HEK293 (cell line): ENCODE measurements around the gene PPP1R27.

ENCODE experiments used
- PRDM2 ChIP-seq: fragments of 450-650 bp; formaldehyde crosslinking; IDR thresholded peaks from 2 replicates; pipeline ENCODE4 v1.5.1; 2016; ENCODE audit warnings: missing biosample characterization, missing genetic modification characterization, borderline replicate concordance
- TCF7L2 ChIP-seq: IDR thresholded peaks from 2 replicates; pipeline ENCODE4 v1.6.1; 2011; ENCODE audit warnings: low read depth, mild to moderate bottlenecking, inconsistent platforms, low read length, moderate library complexity, borderline replicate concordance
- ZBTB20 ChIP-seq: fragments of 450-650 bp; formaldehyde crosslinking; IDR thresholded peaks from 2 replicates; pipeline ENCODE4 v1.5.1; 2016; ENCODE audit warnings: missing biosample characterization, missing genetic modification characterization
- ZNF302 ChIP-seq: fragments of 450-650 bp; formaldehyde crosslinking; IDR thresholded peaks from 2 replicates; pipeline ENCODE4 v1.5.1; 2016; ENCODE audit warnings: missing biosample characterization, missing genetic modification characterization, low read depth
- ZNF433 ChIP-seq: fragments of 450-650 bp; formaldehyde crosslinking; IDR thresholded peaks from 2 replicates; pipeline ENCODE4 v1.5.1; 2016; ENCODE audit warnings: missing biosample characterization, missing genetic modification characterization, low read depth
- ZNF521 ChIP-seq: fragments of 450-650 bp; formaldehyde crosslinking; IDR thresholded peaks from 2 replicates; pipeline ENCODE4 v1.5.1; 2017; ENCODE audit warnings: missing biosample characterization, mild to moderate bottlenecking, missing genetic modification characterization
- ZNF623 ChIP-seq: fragments of 450-650 bp; formaldehyde crosslinking; IDR thresholded peaks from 2 replicates; pipeline ENCODE4 v1.5.1; 2016; ENCODE audit warnings: missing biosample characterization, missing genetic modification characterization
- ZNF626 ChIP-seq: fragments of 450-650 bp; sonication (Bioruptor Pico); formaldehyde crosslinking; IDR thresholded peaks from 2 replicates; pipeline ENCODE4 v1.5.1; 2018; ENCODE audit warnings: missing biosample characterization, missing genetic modification characterization, inconsistent platforms
- ZNF670 ChIP-seq: fragments of 450-650 bp; formaldehyde crosslinking; IDR thresholded peaks from 2 replicates; pipeline ENCODE4 v1.5.1; 2016; ENCODE audit warnings: missing biosample characterization, missing genetic modification characterization, low read depth
- ZSCAN30 ChIP-seq: fragments of 450-650 bp; IDR thresholded peaks from 2 replicates; pipeline ENCODE4 v1.5.1; 2018; ENCODE audit warnings: missing biosample characterization, mild to moderate bottlenecking, missing genetic modification characterization, moderate library complexity
- TF ChIP-seq, protein P1 (sequence below): fragments of 450-650 bp; formaldehyde crosslinking; IDR thresholded peaks from 2 replicates; pipeline ENCODE4 v1.5.1; 2016; ENCODE audit warnings: missing biosample characterization, missing genetic modification characterization
- TF ChIP-seq, protein P2 (sequence below): fragments of 450-650 bp; formaldehyde crosslinking; IDR thresholded peaks from 2 replicates; pipeline ENCODE4 v1.5.1; 2016; ENCODE audit warnings: missing biosample characterization, missing genetic modification characterization
- TF ChIP-seq, protein P3 (sequence below): fragments of 450-650 bp; formaldehyde crosslinking; IDR thresholded peaks from 2 replicates; pipeline ENCODE4 v1.5.1; 2016; ENCODE audit warnings: missing biosample characterization, missing genetic modification characterization
- TF ChIP-seq, protein P4 (sequence below): fragments of 450-650 bp; formaldehyde crosslinking; IDR thresholded peaks from 2 replicates; pipeline ENCODE4 v1.5.1; 2016; ENCODE audit warnings: missing biosample characterization, missing genetic modification characterization

DNA sequence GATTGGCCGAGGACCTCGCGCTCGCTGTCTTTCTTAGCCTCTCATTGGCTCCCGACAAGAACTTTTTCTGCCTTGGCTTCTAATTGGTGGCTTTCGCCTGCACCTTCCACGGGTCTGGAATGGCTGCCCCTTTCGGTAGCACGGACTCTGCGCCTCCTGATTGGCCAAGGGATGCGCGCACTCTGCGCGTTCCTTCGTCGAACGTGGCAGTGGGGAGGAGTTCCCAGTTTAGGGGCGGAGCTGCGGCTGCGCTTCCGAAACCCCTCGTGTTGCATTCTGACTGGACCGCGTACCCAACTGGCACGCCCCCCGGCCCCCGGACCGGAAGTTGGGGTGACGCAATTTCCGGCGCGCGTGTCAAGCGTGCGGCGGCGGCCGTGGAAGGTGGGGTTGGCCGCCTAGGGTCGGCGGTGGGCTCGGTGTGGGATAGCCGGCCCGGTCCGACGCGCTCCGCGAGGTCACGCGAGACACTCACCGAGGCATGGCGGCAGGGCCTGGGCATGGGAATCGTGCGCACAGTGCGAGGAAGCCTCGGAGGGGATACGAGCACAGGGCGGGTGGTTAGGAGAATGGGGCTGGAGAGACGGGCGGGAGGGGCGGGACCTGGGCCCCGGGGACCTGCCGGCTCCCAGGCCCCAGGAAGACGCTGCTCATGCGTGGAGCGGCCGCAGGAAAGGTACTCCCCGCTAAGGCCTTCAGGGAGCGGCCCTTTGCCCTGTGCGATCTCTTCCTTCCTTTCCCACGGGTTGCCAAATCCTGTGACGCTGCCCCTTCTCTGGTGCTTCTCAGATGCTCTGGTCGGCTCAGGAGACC lies 26.1 kb upstream of the PPP1R27 start:
- TF ChIP-seq TCF7L2 (no peak), ZNF623 (tag by site-specific recombination) (no peak), ZNF521 (no peak), PRDM2 (tag by site-specific recombination) (no peak), ZSCAN30 (tag by site-specific recombination) (peak; percentile 10; the same call in 1 of the 2 replicates), ZNF626 (tag by site-specific recombination) (no peak), ZNF433 (tag by site-specific recombination) (no peak), ZNF670 (no peak), ZBTB20 (tag by site-specific recombination) (peak; percentile 97), ZNF302 (tag by site-specific recombination) (no peak)
- TF ChIP-seq, protein P1, sequence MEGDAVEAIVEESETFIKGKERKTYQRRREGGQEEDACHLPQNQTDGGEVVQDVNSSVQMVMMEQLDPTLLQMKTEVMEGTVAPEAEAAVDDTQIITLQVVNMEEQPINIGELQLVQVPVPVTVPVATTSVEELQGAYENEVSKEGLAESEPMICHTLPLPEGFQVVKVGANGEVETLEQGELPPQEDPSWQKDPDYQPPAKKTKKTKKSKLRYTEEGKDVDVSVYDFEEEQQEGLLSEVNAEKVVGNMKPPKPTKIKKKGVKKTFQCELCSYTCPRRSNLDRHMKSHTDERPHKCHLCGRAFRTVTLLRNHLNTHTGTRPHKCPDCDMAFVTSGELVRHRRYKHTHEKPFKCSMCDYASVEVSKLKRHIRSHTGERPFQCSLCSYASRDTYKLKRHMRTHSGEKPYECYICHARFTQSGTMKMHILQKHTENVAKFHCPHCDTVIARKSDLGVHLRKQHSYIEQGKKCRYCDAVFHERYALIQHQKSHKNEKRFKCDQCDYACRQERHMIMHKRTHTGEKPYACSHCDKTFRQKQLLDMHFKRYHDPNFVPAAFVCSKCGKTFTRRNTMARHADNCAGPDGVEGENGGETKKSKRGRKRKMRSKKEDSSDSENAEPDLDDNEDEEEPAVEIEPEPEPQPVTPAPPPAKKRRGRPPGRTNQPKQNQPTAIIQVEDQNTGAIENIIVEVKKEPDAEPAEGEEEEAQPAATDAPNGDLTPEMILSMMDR (tag by site-specific recombination): no peak
- TF ChIP-seq, protein P2, sequence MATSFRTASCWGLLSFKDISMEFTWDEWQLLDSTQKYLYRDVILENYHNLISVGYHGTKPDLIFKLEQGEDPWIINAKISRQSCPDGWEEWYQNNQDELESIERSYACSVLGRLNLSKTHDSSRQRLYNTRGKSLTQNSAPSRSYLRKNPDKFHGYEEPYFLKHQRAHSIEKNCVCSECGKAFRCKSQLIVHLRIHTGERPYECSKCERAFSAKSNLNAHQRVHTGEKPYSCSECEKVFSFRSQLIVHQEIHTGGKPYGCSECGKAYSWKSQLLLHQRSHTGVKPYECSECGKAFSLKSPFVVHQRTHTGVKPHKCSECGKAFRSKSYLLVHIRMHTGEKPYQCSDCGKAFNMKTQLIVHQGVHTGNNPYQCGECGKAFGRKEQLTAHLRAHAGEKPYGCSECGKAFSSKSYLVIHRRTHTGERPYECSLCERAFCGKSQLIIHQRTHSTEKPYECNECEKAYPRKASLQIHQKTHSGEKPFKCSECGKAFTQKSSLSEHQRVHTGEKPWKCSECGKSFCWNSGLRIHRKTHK (tag by site-specific recombination): no peak
- TF ChIP-seq, protein P3, sequence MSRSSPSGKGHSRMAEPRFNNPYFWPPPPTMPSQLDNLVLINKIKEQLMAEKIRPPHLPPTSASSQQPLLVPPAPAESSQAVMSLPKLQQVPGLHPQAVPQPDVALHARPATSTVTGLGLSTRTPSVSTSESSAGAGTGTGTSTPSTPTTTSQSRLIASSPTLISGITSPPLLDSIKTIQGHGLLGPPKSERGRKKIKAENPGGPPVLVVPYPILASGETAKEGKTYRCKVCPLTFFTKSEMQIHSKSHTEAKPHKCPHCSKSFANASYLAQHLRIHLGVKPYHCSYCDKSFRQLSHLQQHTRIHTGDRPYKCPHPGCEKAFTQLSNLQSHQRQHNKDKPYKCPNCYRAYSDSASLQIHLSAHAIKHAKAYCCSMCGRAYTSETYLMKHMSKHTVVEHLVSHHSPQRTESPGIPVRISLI (tag by site-specific recombination): no peak
- TF ChIP-seq, protein P4, sequence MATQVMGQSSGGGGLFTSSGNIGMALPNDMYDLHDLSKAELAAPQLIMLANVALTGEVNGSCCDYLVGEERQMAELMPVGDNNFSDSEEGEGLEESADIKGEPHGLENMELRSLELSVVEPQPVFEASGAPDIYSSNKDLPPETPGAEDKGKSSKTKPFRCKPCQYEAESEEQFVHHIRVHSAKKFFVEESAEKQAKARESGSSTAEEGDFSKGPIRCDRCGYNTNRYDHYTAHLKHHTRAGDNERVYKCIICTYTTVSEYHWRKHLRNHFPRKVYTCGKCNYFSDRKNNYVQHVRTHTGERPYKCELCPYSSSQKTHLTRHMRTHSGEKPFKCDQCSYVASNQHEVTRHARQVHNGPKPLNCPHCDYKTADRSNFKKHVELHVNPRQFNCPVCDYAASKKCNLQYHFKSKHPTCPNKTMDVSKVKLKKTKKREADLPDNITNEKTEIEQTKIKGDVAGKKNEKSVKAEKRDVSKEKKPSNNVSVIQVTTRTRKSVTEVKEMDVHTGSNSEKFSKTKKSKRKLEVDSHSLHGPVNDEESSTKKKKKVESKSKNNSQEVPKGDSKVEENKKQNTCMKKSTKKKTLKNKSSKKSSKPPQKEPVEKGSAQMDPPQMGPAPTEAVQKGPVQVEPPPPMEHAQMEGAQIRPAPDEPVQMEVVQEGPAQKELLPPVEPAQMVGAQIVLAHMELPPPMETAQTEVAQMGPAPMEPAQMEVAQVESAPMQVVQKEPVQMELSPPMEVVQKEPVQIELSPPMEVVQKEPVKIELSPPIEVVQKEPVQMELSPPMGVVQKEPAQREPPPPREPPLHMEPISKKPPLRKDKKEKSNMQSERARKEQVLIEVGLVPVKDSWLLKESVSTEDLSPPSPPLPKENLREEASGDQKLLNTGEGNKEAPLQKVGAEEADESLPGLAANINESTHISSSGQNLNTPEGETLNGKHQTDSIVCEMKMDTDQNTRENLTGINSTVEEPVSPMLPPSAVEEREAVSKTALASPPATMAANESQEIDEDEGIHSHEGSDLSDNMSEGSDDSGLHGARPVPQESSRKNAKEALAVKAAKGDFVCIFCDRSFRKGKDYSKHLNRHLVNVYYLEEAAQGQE (tag by site-specific recombination): no peak
